Measurements from ENCODE around the gene NFATC3.

NFATC3 gene

GRCh38 chr16:68270353-68270752 lies 185.2 kb downstream of the NFATC3 start:
- H3K27ac ChIP-seq: no peak overlapping the region
- TF ChIP-seq CTCF (conservative IDR thresholded peaks at IDR 0.05): no peak

GRCh38 chr16:68272507-68273209 lies 187.5 kb downstream of the NFATC3 start:
- TF ChIP-seq CTCF (conservative IDR thresholded peaks at IDR 0.05): no peak
- peak overlapping the region; percentile 62 for H3K27ac ChIP-seq

GRCh38 chr16:68273459-68273858 lies 188.3 kb downstream of the NFATC3 start:
- no peak for TF ChIP-seq CTCF (conservative IDR thresholded peaks at IDR 0.05)
- peak overlapping the region; percentile 62 for H3K27ac ChIP-seq

GRCh38 chr16:68273896-68274295 lies 188.7 kb downstream of the NFATC3 start:
- TF ChIP-seq CTCF (conservative IDR thresholded peaks at IDR 0.05): no peak
- H3K27ac ChIP-seq: peak overlapping the region; percentile 71; the same call in 1 of the 2 replicates

- peak overlapping the region; percentile 71; the same call in 1 of the 2 replicates for H3K27ac ChIP-seq
- TF ChIP-seq CTCF (conservative IDR thresholded peaks at IDR 0.05): no peak
Measured at GRCh38 chr16:68274441-68274840, 189.3 kb downstream of the NFATC3 start.

GRCh38 chr16:68275611-68276191 lies 190.5 kb downstream of the NFATC3 start:
- peak overlapping the region; percentile 71 for H3K27ac ChIP-seq
- TF ChIP-seq CTCF (conservative IDR thresholded peaks at IDR 0.05): no peak

- peak overlapping the region; percentile 71 for H3K27ac ChIP-seq
Measured at GRCh38 chr16:68276223-68276622, 191.1 kb downstream of the NFATC3 start.

More at GRCh38 chr16:68276223-68276622, 191.1 kb downstream of the NFATC3 start:
- no peak for TF ChIP-seq CTCF (conservative IDR thresholded peaks at IDR 0.05)
